Activated CD4-positive, alpha-beta T cell treated with anti-CD3 and anti-CD28 coated beads, Interleukin-2, amount 50 U/mL, for 16 hours (primary cell): Measurements from ENCODE around the gene PRDM16.
"Not testable (repeated sequence)": the region's sequence is repeated elsewhere in the genome, so short reads cannot be mapped to it uniquely, and the experiment has no call there.

Experiments used
- DNase-seq: peaks from one replicate; pipeline ENCODE4 v3.0.0-alpha.2; 2020

PRDM16 gene

DNA sequence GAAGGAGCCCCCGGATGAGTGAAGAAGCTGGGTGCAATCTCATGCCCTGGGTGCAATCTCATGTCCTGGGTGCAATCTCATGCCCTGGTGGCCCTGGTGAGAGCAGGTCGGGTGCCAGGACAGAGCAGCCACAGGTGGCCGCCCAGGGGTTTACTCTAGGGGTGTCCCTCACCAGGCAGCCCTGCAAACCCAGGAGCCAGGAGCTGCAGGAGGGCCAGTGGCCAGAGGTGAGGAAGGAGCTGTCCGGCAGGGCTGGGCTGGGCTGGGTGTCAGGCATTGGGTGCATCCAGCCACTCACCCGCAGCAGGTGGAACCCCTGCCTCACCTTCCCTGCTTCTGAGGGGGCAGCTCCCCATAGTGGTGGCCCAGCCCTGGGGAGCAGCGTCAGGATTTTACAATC is 79.2 kb downstream of the PRDM16 start:
- DNase-seq: no peak

DNA sequence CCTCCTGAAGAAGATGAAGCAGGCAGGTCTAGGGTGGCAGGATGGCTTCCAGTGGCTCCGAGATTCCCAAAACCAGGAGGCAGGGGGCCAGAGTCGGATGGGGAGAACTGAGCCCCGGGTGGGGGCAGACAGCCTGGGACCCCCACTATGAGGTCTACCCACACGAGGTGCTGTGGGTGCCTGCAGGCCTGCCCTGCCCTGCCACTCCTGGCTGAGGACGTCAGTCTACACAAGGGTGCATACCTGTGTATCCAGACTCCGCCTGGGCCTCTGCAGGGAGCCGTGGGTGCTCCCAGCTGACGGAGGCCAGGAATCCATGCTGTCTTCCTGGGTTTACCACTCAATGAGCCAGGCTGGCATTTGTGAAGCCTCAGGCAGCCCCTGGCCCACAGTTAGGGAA is 80.3 kb downstream of the PRDM16 start:
- no peak for DNase-seq

DNA sequence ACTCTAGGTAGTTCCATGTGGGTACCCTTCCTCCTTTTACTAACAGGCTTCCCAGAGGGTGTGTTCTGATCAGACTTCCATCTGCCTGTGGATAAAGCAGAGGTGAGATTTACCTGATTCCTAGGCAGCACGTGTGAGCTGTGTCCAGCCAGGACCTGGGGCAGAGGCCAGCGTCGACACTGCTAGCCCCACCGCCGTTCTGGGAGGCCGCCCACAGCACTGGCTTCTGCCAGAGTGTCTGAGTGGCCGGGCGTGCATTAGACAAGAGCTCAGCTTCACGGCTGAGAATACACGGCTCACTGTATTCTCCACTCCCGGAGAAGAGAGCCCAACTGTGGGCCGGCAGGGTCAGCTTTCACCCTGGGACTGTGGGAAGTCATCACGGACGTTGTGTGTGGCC is 82.5 kb downstream of the PRDM16 start:
- no peak for DNase-seq

DNA sequence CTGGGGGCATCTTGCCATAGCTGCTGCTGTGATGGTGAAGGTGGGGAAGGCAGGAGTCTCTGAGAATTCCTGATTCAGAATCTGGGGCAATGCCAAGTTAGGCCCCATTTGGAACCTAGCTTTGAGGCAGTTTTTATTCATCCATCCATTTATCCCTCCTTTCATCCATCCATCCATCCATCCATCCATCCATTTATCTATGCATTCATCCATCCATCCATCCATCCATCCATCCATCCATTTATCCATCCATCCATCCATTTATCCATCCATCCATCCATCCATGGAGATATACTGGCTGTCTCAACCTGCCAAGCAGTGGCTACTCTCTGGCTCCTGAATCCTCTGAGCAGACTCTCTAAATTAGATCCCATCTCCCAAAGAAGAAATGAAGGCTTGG is 83.1 kb downstream of the PRDM16 start:
- DNase-seq: no peak

DNA sequence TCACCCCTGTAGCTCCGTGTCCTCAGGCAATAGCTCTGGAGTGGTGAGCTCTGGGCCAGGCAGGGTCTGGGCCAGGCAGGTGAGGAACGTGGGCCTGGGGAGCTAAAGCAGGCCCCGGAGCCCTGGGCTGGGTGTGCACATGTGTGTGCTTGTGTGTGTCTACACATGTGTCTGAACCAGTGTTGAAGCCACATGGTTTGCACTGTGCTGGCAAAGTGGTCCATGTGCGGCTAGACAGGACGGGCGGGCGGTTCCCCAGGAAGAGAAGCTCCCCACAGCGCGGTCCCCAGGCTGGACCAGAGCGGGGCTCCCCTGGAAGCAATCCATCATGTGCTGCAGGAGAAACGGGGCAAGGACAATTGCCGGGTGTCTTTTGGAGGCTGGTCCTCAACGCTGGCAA is 84.2 kb downstream of the PRDM16 start:
- no peak for DNase-seq

DNA sequence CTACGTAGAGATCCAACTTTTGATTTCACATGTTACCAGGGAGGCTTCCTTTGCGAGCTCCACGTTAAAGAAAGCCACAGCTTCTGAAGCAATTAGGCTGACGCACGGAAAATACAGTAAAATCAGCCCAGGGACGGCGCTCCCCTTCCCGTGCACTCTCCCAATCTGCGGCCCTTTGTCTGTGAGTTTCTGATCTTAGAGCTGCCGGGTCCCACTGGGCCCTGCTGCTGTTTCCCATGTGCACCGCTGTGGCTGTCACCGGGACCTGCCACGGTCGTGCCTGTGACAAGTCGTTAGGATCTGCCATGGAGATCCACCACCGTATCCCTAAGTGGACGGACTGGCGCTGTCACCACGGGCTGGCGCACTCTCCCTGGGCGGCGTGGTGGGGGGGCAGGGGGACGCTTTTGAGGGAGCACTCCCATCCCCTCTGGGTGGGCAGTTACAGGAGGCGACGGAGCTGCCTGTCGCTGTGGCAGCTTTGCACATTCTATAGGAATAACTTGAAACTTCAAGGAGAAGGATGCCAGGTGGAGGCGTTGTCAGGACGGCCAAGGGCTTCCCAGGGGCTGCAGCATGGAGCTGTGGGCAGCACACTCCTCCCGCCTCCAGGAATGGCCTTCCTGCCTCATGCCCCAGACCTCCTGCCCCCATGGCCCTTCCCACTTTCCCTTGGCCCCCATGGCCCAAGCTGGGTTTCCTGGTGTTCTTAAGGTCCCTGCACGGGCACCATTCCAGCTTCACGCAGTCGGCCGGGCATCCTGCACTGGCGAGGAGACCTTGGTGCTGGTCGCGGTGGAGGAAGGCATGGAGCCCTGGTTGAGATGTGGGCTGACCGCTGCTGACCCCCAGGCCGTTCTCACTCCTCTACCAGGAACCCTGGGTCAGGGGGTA is 85.1 kb downstream of the PRDM16 start:
- no peak for DNase-seq

DNA sequence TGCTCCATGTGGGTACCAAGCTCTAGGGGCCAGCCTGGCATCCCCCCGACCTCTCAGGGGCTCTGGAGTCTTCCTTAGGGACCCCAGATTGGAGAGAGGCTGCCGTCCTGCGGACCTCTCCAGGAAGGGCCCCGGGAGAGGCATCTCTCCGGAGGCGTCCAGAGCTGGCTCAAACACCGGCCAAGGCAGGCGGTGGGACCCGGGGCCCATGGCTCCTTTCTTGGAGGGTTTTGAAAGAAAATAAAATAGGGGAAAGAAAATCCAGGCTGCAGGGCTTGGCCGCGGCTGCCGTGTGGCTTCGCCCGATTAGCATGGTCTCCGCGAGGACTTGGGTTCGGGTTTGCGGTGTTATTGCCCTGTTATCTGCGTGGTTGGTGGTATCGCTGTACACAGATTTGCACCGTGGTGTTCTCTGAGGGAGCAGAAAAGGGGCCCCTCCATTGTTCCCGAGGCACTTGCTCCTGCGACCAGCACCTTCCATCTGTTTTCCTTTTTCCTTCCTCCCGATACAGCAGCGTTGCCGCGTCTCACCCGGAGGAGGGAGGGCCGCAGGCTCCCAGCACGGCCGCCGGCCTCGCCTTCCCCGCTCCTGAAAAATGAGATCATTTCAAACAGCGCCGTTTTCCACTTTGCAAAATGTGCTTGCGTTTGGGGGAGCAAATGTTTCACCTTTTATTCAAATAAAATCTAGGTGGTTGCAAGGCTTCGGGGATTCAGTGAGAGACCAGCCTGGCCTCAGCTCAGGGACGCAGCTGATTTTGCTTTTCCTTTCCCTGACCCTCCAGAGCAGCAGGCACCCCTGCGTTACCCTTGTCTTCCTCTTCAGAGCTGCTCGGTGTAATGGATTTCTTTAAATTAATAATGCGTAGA is 86.3 kb downstream of the PRDM16 start:
- no peak for DNase-seq

DNA sequence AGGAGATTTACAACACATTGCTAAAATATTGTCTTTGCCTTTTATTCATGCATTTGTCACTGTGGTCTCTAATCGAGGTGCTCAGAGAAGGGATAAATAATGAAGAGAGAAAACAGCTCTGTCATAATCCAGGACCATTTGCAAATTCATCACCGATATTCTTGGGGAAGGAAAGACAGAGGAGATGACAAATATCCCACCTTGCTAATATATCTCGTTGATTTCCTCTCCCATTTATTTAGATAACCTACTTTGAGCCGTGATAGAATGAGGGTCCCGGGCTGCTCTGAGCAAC is 86.9 kb downstream of the PRDM16 start:
- DNase-seq: no peak

DNA sequence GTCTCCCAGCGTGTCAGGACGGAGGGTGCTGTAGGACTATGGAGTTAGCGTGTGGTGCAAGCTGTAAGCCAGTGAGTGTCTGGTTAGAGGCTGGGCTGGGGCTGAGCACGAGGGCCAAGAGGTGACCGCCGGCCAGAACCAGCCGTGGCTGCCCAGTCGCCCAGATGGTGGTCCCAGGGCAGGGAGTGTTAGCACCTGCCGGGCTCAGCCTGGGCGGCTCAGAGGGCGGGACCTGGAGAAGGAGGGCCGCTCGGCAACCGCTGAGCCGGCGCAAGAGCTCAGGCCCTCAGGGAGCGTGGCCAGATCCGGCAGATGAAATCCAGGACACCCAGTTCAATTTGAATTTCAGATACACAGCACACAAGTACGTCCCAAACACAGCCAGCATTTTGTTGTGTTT is 87.9 kb downstream of the PRDM16 start:
- no peak for DNase-seq

DNA sequence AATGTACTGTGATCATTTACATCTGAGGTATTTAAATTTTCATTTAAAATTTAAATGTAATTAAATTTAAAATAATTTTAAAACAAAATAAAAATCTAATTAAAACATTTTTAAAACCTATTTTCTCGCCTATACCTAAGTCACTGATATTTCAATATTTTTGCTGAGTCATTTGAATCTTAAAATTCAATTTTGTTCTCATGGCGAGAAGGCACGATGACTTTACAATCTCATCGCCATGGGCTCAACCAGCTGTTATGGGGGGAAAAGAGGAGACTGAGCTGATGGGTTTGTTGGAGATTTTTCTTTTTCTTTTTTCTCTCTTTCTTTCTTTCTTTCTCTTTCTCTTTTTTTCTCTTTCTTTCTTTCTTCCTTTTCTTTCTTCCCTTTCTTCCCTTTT is 89.3 kb downstream of the PRDM16 start:
- no peak for DNase-seq

DNA sequence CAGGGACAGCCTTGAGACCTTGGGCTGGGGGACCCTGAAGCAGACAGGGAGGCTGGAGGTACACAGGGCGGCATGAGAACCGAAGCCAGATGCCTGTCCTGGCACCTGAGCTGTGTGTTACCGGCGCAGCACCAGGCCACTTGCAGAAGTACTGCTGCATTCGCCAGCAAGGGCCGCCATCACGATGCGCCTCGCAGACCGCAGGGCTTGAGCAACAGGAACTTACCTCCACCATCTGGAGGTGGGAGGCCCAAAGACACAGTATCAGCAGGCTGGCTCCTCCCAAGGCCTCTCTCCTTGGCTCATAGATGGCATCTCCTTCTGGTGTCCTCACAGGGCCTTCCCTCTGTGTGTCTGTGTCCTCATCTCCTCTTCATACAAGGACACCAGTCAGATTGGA is 90.1 kb downstream of the PRDM16 start:
- DNase-seq: no peak

DNA sequence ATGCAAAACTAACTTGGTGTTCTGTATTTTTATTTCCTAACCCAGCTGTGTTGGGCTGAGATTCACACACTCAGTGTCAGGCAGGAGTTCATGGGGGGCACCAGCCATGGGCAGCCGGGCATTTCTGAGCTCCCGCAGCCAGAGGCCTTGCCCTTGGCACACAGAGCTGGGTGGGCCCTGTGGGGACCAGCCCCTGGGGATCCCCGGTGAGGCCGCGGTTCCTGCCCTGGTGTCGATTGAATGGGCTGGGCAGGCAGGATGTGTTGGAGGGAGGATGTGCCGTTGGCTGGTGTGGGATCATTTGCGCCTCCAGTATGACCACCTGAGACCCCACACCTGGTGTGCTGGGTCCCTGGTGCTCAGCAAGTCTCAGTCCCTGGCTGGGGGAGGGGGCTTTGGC is 91.0 kb downstream of the PRDM16 start:
- no peak for DNase-seq

DNA sequence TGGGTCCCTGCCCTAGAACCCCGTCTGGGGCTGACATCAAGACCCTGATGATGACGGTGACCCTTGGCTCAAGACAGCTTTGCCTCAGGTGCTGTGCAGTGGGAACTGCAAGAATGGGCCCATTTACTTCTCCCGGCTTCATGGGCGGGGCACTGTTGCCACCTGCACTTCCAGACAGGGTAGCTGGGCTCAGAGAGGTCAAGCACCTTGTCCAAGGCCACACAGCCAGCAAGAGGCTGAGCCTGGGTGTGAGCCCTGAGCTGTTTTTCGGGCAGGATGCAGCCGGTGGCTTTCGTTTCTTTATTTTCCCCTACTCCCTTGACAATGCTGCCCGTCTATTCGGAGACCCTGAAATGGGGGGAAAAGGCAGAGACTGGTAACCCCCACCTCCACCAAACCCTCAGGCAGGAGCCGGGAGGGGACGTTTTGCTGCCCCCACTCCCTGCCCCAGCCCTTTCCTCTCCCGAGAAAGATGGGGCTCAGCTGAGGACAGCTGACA is 91.7 kb downstream of the PRDM16 start:
- DNase-seq: no peak

DNA sequence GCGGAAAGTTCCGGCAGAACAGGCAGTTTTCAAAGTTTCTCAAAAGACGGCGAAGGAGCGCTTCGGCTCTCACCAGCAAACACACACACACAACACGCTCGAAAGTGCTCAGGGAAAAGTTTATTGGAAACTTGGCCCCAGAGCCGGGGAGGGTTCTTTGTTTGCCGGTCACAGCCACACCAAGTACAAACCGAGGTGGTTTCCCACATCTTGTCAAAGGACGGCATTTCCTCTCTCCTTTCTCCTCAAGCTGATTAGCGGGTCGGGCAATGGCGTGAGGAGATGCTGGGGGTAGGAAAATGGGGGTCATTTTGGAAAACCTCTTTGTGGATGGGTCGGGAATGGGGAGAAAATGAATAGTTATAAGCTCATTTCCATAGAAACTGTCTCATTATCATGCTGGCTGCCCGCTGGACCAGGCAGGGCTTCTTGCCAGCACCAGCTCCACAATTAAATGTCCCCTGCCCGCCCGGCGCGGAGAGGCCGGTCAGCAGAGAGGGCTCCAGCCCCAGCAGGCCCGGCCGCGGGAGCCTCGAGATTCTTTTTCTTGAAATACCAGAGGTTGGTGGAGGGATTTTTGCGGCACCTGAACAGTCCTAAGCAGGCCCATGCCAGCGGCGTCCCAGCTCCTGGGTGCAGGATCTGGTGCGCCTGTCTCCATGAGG is 92.3 kb downstream of the PRDM16 start:
- DNase-seq: no peak

DNA sequence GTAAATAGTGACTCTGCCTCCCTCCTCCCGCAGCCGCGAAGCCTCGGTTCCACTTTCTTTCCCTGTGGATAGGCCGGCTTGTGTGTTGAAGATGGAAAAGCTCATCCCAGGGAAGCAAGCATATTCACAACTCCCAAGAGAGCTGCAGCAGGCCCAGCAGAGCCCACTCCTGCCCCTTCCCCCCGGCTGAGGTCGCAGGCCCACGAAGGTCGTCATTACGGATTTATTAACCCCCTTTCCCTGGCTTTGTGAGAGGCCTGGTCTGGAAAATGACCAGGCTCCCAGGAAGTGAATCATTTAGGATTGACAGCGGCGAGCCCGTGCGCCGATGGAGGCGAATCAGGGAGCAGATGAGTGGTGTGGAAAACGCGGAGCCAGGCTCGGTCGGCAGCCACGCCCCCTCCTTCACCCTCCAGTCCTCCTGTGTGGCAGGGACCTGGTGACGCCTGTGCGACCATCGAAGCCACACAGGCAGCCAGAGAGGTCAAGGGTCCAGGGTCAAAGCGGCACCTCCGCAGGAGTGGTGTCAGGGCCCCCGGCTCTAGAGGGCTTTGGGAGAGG is 93.4 kb downstream of the PRDM16 start:
- DNase-seq: no peak

DNA sequence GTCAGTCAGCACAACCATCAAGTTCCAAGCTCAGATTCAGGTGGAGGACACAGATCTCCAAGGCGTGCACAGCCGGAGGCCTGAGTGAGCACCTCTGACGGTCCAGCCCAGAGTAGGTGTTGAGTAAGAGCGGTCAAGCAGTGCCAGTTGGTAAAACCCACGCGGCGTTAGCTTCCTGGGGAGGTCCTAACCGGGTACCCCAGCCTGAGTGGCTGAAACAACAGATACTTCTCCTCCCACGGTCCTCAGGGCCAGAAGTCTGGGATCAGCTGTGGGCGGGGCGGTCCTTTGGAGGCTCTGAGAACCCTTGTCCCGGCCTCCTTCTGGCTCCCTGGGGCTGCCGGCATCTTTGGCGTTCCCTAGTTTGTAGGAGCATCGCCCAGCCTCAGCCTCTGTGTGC is 94.4 kb downstream of the PRDM16 start:
- no peak for DNase-seq

DNA sequence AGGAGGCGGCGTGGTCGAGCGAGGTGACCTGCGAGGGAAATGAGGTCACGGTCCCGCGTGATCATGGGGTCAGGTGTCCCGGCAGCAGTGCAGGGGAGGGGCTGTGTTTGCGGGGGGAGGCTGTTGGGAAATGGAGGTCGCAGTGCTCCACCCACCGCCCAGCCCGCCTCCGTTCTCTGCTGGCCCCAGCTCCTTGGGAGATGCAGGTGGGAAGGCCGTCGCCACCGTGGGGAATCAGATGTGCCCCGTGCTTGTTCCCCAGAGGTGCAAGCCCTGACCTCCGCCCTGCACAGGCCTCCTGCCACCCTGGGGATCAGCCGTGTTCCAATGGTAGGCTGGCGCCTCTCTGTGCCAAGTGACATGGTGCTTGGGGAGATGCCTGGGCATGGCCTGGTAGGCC is 95.7 kb downstream of the PRDM16 start:
- no peak for DNase-seq

DNA sequence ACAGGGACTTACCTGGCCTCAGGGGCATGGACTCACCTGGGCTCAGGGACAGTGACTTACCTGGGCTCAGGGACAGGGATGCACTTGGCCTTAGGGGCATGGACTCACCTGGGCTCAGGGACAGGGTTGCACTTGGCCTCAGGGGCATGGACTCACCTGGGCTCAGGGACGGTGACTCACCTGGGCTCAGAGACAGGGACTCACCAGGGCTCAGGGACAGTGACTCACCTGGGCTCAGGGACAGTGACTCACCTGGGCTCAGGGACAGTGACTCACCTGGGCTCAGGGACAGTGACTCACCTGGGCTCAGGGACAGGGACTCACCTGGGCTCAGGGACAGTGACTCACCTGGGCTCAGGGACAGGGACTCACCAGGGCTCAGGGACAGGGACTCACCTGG is 96.2 kb downstream of the PRDM16 start:
- not testable (repeated sequence) for DNase-seq

DNA sequence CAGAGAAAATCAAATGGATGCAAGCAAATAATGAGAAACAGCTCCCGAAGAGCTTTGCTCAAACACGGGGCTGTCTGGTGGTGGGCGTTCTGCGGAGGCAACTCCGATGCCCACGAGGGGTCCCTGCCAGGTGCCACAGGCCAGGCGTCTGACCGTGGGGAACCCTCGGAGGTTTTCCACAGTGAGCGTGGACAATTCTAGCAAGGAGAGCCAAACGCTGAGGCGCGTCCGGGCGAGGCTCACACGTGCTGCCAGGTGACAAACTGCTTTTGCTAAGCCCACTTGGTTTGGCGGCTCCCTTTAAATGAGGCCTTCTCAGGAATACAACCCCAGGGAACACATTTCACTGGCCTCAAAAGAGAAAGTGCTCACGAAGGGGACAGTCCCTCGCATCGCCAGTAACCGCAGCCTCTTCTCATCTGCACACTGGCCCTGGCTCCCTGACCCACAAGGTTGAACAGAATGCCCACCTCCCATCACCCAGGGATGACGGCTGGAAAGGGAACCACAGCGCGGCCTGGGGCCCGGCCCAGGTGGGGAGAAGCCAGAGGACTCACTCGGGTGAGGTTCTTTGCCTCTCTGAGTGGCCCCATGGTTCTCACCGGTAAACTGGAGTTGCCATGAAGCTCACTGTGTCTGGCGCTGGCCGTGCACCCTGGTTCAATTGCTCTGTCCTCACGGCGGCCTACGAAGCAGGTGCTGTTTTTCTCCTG is 97.4 kb downstream of the PRDM16 start:
- no peak for DNase-seq

DNA sequence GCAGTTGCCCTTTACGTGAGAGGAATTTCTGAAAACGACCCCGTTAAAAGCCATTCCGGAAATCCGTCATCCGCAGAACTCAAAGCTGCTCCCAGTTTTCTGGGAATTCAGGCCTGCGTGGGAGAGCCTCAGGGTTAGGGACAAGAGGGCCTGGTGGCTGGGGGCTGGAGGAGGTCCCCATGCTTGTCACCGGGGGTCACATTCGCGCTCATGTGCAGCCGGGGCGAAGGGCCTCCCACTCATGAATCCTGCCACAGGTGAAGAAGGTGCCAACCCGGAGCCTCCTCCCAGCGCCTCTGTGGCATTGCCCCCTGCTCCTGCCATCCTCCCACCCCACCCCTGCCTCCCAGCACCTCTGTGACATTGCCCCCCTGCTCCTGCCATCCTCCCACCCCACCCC is 98.3 kb downstream of the PRDM16 start:
- no peak for DNase-seq

DNA sequence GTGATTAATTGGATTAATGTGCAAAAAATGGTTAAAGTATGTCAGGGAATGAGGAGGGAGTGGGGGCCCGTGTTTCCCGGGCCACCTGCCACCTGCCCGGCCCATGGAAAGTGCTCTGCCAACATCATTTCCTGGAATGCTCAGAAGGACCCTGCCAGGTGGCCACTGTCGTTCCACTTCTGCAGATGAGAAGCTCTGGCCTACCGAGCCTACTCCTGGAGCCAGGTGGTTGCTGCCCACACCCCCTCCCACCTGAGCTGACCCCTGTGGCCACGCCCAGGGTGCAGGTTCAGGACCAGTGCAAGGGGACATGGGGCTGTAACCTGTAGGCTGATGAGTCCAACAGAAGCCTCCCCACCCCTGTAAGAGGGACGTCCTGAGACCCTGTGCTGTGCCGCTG is 99.7 kb downstream of the PRDM16 start:
- DNase-seq: no peak

DNA sequence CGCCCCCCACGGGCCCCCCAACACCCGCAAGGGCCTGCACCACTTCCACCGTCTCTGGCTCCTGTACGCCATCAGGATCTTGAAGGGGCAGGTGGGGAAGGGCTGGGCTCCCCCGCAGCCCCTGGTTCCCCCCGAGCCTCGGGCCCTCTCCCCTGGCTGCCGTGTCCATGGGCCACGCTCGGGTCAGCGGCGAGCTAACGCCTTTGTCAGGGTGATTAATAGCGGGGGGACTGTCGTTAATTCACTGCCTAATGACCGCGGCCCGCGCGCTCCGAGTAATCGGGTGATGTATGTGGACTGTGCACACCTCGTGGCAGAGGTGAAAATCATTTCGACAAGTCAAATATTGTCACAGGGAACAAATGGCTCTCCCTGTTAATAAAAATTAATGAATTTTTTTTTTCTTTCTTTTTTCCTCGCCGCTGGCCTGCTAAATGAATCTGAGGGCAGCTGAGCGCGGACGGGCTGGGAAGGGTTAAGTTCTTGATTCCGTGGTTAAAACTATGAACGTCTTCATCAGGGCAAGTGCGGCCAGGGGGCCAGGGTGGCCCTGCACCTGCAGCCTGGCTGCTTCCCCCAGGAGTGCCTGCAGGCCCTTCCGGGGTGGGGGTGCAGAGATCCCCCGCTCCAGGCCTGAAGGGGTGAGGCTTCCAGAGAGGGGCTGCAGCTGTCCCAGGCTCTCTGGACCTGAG is 100.8 kb downstream of the PRDM16 start:
- DNase-seq: no peak
